MCF 10A (cell line): ENCODE data around the gene LRRC53. TPM values are rescaled to one million over a fixed set of nuclear protein-coding genes. Genes with fewer than 3 reads are reported as not detected.

Experiments used
- BruUV-seq: library from RNA; stranded (reverse); fragments of 400-500 nt; replicated peaks from 2 replicates; lab custom pipeline; 2021; lab: Mats Ljungman, UMichigan
- CTCF ChIA-PET: fragments of 300-600 bp; sonication (Branson Sonifier 250); formaldehyde crosslinking; extraction: SDS; loops from one replicate; lab custom pipeline; 2021; ENCODE audit warnings: antibody characterized with exemption, inconsistent platforms; lab: Yijun Ruan, JAX
- POLR2A ChIA-PET: fragments of 300-600, 350-650 bp; sonication (Branson Sonifier 250); formaldehyde crosslinking; extraction: SDS; loops from one replicate; lab custom pipeline; 2020; ENCODE audit warnings: antibody characterized with exemption, inconsistent platforms; lab: Yijun Ruan, JAX
- DNase-seq: peaks from one replicate; pipeline ENCODE4 v3.0.0-alpha.2; 2018; ENCODE audit not compliant: unreplicated experiment
- H3K27ac Mint-ChIP-seq: one replicate; pipeline ENCODE4 v1.8.0; 2022; ENCODE audit warnings: mild to moderate bottlenecking, low read depth, mixed read lengths; ENCODE audit not compliant: unreplicated experiment
- H3K27me3 Mint-ChIP-seq: one replicate; pipeline ENCODE4 v1.8.0; 2022; ENCODE audit warnings: mixed read lengths; ENCODE audit not compliant: insufficient read depth, unreplicated experiment
- H3K36me3 Mint-ChIP-seq: one replicate; pipeline ENCODE4 v1.8.0; 2022; ENCODE audit warnings: mild to moderate bottlenecking, moderate library complexity, mixed read lengths; ENCODE audit not compliant: insufficient read depth, unreplicated experiment
- H3K4me1 Mint-ChIP-seq: one replicate; pipeline ENCODE4 v1.8.0; 2022; ENCODE audit warnings: mixed read lengths; ENCODE audit not compliant: insufficient read depth, unreplicated experiment
- H3K4me3 Mint-ChIP-seq: one replicate; pipeline ENCODE4 v1.8.0; 2022; ENCODE audit warnings: mild to moderate bottlenecking, moderate library complexity, mixed read lengths; ENCODE audit not compliant: unreplicated experiment
- H3K9me3 Mint-ChIP-seq: one replicate; pipeline ENCODE4 v1.8.0; 2022; ENCODE audit warnings: mixed read lengths; ENCODE audit not compliant: unreplicated experiment
- intact Hi-C: fragments of 100-400 bp; cut with micrococcal nuclease; formaldehyde crosslinking; loops from 2 replicates; pipeline ENCODE4 v1.14.1; 2022
- total RNA-seq: library from RNA; stranded (reverse); gene quantifications from 2 replicates; pipeline ENCODE4 v1.2.3, GENCODE V29; 2022
- TF ChIP-seq, protein P1 (sequence below): fragments of 200-600 bp; IDR thresholded peaks from one replicate; pipeline ENCODE4 v1.8.0; 2022; ENCODE audit warnings: antibody characterized with exemption, mild to moderate bottlenecking; ENCODE audit not compliant: unreplicated experiment

The LRRC53 gene
- total RNA-seq, 1 experiment from 2014 or later: not detected

GRCh38 chr1:74420467-74420866 lies 91.9 kb downstream of the LRRC53 start:
- no peak overlapping the region for H3K27ac Mint-ChIP-seq
- no peaks in the 10 kb centered on the region for H3K9me3 Mint-ChIP-seq
- BruUV-seq: no TSS peak
- no peak for DNase-seq
- TF ChIP-seq, protein P1, sequence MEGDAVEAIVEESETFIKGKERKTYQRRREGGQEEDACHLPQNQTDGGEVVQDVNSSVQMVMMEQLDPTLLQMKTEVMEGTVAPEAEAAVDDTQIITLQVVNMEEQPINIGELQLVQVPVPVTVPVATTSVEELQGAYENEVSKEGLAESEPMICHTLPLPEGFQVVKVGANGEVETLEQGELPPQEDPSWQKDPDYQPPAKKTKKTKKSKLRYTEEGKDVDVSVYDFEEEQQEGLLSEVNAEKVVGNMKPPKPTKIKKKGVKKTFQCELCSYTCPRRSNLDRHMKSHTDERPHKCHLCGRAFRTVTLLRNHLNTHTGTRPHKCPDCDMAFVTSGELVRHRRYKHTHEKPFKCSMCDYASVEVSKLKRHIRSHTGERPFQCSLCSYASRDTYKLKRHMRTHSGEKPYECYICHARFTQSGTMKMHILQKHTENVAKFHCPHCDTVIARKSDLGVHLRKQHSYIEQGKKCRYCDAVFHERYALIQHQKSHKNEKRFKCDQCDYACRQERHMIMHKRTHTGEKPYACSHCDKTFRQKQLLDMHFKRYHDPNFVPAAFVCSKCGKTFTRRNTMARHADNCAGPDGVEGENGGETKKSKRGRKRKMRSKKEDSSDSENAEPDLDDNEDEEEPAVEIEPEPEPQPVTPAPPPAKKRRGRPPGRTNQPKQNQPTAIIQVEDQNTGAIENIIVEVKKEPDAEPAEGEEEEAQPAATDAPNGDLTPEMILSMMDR: no peak
- H3K4me3 Mint-ChIP-seq: no peak overlapping the region
- ChIA-PET CTCF (no interaction called here), POLR2A (no interaction called here)
- H3K4me1 Mint-ChIP-seq: no peaks in the 10 kb centered on the region
- intact Hi-C loops: no loop called here
- H3K36me3 Mint-ChIP-seq: no peaks in the 10 kb centered on the region
- H3K27me3 Mint-ChIP-seq: peaks cover 23% of the 10 kb centered on the region

Other genes with a start within 250 kb of the LRRC53 start
- not detected in 2 replicates for gene ERICH3, start 161.2 kb upstream of the LRRC53 start, total RNA-seq
- 5.8 and 7.7 TPM in 2 replicates for gene CRYZ, start 220.4 kb upstream of the LRRC53 start, total RNA-seq
- 22.6 and 24.4 TPM in 2 replicates for gene TYW3, start 220.5 kb upstream of the LRRC53 start, total RNA-seq